ENCODE data around the gene FPR2.
"Not testable (repeated sequence)": the region's sequence is repeated elsewhere in the genome, so short reads cannot be mapped to it uniquely, and the experiment has no call there.

FPR2 gene

GRCh38 chr19:51783372-51783771 is 22.4 kb downstream of the FPR2 start:
- DNase-seq (ENCODE audit: low read depth, low spot score): no peak

GRCh38 chr19:51784109-51784785 is 23.3 kb downstream of the FPR2 start:
- no peak for DNase-seq (ENCODE audit: low read depth, low spot score)

DNA sequence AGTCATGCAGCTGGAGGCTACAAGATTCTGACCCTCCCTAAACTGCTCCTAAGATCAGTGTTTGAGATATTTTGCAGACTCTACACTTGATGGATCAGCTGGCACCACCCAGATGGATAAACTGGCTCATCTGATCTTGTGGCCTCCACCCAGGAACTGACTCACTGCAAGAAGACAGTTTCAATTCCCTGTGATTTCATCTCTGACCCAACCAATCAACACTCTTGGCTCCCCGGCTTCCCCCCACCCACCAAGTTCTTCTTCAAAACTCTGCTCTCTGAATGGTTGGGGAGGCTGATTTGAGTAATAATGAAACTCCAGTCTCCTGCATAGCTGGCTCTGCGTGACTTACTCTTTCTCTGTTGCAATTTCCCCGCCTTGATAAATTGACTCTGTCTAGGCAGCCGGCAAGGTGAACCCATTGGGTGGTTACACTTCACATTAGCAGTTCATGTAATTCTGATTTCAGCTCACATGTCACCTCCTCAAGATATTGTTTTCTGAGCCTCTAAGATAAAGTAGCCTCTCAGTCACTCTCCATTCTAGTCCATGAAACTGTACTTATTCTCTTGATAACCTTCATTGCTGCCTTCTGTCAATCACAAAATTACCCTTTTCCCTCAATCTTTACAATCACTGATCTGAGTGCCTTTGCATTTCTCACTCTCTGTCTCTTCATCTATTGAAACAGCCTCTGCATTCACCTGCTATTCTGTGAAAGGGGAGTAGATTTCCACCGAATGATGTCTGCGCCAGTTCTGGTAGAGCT is 24.1 kb downstream of the FPR2 start:
- DNase-seq (ENCODE audit: low read depth, low spot score): no peak

DNA sequence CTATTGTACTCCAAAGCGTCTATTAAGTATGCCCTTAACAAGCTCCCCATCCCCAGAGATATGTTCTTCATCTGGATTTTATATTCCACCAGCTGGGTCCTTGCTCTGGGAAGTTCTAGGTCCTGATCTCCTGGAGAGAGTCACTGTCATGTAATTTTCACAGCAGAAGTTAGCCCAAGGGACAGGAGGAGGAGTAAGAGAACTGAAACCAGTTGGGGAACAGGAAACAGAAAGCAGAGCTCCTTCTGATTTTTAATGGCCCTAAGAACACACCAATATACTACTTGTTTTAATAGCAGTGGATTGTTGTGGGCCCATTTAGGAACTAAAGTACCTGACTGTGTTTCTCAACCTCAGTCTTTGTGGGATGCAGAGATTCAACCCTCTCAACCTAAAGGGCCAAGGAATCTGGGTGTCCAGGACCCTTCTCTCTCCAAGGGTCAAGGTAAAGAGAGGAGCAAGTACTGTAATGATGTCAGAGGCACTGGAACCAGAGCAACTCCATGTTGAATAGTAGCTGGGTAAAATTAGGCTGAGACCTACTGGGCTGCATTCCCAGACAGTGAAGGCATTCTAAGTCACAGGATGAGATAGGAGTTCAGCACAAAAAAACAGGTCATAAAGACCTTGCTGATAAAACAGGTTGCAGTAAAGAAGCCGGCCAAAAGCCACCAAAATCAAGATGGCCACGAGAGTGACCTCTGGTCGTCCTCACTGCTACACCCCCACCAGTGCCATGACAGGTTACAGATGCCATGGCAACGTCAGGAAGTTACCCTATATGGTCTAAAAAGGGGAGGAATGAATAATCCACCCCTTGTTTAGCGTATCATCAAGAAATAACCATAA is 25.9 kb downstream of the FPR2 start:
- no peak for DNase-seq (ENCODE audit: low read depth, low spot score)

DNA sequence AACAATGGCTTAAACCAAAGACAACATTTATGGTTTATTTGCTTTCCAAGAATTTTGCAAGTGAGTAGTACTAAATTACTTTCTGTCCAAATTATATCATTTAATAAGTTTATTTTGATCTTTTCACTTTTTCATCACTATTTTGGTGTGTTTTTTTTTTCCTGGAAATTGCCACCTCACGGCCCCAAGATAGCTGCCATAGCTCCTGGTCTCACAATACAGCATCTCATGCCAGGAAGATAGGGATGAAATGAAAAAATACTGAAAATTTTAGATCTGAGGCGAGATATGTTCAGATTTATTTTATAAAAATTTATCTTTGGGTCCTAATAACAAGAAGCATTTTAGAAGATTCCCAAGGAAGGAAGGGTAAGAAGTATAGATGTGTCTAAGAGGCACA is 27.0 kb downstream of the FPR2 start:
- DNase-seq (ENCODE audit: low read depth, low spot score): no peak

DNA sequence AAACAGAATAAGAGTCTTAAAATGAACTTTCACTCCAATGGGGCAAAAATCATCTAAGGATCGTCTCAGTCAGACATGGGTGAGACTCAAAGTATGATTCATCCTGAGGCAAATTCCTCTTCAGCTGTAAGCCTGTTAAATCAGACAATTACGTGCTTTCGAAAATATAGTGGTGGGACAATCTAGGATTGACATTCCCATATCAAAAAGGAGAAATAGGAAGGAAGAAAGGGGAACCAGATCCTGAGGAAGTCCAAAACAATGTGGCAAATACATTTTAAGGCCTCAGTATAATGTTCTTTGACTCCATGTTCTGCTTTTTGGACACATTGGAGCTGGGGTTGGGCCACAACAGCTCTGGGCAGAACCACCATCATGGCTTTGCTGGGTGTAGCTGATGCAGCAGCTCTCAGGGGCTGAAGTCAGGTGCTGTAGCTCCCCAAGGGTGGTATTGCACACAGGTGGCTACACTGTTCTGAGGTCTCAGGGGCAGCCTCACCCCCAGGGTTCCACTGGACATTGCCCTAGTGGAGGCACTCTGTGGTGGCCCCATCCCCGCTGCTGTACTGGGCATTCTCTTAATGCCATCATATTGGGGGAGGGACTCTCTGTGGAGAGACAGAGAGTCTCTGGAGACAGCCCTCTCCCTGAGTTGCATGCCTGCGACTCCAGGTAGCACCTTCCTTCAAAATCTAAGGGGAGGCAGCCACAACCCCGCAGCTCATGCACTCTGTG is 28.2 kb downstream of the FPR2 start:
- no peak for DNase-seq (ENCODE audit: low read depth, low spot score)

- DNase-seq (ENCODE audit: low read depth, low spot score): no peak
Observed at GRCh38 chr19:51792932-51793331, 32.0 kb downstream of the FPR2 start.

- DNase-seq (ENCODE audit: low read depth, low spot score): no peak
Observed at GRCh38 chr19:51793994-51794393, 33.0 kb downstream of the FPR2 start.

DNA sequence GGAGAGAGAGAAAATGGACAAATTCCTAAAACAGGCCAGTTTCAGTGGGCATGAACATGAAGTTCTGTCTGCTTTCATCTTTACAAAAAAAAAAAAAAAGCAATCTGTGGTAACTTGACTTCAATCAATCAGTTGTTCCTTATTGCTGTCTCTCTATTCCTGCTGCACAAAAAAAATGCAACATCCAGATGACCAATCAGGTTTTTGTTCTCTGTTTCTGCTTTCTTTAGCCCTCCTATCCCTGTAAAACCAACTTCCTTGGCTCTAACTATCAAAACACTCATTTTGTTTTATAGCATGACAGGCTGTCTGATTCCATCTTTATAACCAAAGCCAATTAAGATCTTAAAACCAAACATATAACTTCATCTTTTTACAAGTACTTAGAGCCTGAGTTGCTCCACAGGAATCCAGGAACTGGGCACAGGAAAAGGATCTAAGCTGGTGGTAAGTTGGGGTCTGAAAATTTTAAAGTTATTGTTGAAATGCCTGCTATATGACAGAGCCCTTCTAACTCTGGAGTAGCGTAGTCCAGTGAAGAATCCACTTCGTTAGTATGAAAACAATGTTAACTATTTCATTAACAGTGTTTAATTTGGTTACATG is 34.0 kb downstream of the FPR2 start, which contains the start of gene FPR3:
Gene FPR3 (plus strand): TSS at position 273 of the 606 bp plus-strand sequence. CDS start 28,592 bp downstream, outside the sequence.
- DNase-seq (ENCODE audit: low read depth, low spot score): no peak

- no peak for DNase-seq (ENCODE audit: low read depth, low spot score)
Observed at GRCh38 chr19:51796195-51796679, 35.3 kb downstream of the FPR2 start.

GRCh38 chr19:51797480-51797879 is 36.5 kb downstream of the FPR2 start:
- DNase-seq (ENCODE audit: low read depth, low spot score): no peak

- DNase-seq (ENCODE audit: low read depth, low spot score): no peak
Observed at GRCh38 chr19:51798062-51798461, 37.1 kb downstream of the FPR2 start.

GRCh38 chr19:51799034-51799773 is 38.2 kb downstream of the FPR2 start:
- peak; percentile 40 for DNase-seq (ENCODE audit: low read depth, low spot score)

GRCh38 chr19:51799774-51800472 is 38.9 kb downstream of the FPR2 start:
- no peak for DNase-seq (ENCODE audit: low read depth, low spot score)

GRCh38 chr19:51800473-51801244 is 39.7 kb downstream of the FPR2 start:
- no peak for DNase-seq (ENCODE audit: low read depth, low spot score)

DNA sequence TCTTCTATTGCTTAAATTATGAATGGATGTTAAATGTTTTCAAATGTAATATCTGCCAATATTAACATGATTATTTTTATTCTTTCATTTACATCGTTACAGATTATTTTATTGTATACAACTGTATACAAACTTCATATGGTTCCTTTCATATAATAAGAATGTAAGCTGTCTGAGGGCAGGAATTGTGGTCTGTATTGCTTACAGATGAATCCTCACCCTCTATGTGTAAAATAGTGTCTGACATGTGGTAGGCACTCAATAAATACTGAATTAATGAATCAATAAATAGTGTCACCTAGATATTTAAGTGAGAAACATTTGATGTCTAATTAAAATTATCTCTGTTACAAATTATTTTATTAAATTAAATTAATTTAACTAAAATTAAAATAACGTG is 41.8 kb downstream of the FPR2 start:
- DNase-seq (ENCODE audit: low read depth, low spot score): no peak

DNA sequence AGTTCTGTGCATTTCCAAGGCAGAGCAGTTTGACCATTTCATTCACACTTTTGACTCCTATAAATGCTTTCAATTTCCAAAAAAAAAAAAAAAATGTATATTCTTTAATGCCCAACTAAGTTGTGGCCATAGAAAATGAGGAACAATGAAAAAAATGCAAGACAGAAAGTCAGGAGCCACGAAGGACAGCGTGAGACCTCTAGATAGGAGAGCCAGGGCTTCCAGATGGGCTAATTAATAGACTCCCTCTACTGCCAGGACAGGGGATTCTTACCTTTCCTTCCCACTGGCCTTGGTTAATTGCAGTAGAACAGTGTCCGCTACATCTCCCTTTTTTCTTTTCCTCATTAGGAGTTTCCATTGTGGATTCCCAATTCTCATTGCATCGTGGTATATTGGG is 42.5 kb downstream of the FPR2 start:
- no peak for DNase-seq (ENCODE audit: low read depth, low spot score)

- no peak for DNase-seq (ENCODE audit: low read depth, low spot score)
Observed at GRCh38 chr19:51803967-51804366, 43.0 kb downstream of the FPR2 start.

DNA sequence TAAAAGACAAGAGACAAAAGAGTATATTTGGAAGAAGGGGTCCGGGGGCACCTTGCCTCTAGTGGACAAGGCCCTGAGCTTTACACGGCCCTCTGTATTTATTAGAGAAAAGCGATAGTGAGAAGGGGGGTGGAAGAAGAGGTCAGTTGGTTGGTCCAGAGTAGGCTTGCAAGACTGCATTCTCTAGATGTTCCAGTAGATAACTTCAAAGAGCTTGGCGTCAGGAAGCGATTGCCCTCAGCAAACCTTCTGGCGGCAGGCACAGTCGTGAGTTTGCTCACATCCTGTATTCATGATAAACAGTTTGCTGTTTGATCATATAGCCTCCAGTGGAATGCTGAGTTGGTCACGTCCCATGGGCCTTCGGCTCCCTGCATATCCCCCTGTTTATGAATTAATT is 43.8 kb downstream of the FPR2 start:
- not testable (repeated sequence) for DNase-seq (ENCODE audit: low read depth, low spot score)

All from brain pericyte (primary cell).